Mesendoderm (in vitro differentiated cells): Measurements from ENCODE around the gene MACF1.
A peak's percentile ranks its signal among the peaks of the same experiment; 100 is the strongest.

Source experiments
- DNase-seq: peaks from one replicate; pipeline ENCODE4 v3.0.0; 2013
- H2AK5ac ChIP-seq: 2 replicates; pipeline ENCODE4 v1.6.1; 2013; ENCODE audit warnings: low read length, inconsistent platforms
- H2BK120ac ChIP-seq: 2 replicates; pipeline ENCODE4 v1.6.1; 2013; ENCODE audit warnings: low read depth, mild to moderate bottlenecking, low read length, moderate library complexity, mixed read lengths
- H2BK15ac ChIP-seq: replicated peaks from 2 replicates; pipeline ENCODE4 v1.6.1; 2013; ENCODE audit warnings: low read depth, mild to moderate bottlenecking, moderate library complexity
- H2BK5ac ChIP-seq: 2 replicates; pipeline ENCODE4 v1.6.1; 2013; ENCODE audit warnings: low read length, inconsistent platforms
- H3K18ac ChIP-seq: 2 replicates; pipeline ENCODE4 v1.6.1; 2013; ENCODE audit warnings: mild to moderate bottlenecking, low read length, mixed read lengths
- H3K23ac ChIP-seq: one replicate; pipeline ENCODE4 v1.6.1; 2013; ENCODE audit warnings: low read length
- H3K27ac ChIP-seq: 2 replicates; pipeline ENCODE4 v1.5.1; 2013; ENCODE audit warnings: low read depth, mild to moderate bottlenecking, inconsistent platforms, low read length, moderate library complexity
- H3K27me3 ChIP-seq: 2 replicates; pipeline ENCODE4 v1.6.1; 2013; ENCODE audit warnings: low read length, control low read depth, mild to moderate bottlenecking, inconsistent platforms; ENCODE audit not compliant: insufficient read depth, poor library complexity
- H3K36me3 ChIP-seq: 2 replicates; pipeline ENCODE4 v1.6.1; 2013; ENCODE audit warnings: low read length, inconsistent platforms; ENCODE audit not compliant: control insufficient read depth, insufficient read depth
- H3K4ac ChIP-seq: one replicate; pipeline ENCODE4 v1.6.1; 2013; ENCODE audit warnings: low read depth, mild to moderate bottlenecking, low read length, moderate library complexity
- H3K4me1 ChIP-seq: 2 replicates; pipeline ENCODE4 v1.6.1; 2013; ENCODE audit warnings: low read depth, low read length, inconsistent platforms; ENCODE audit not compliant: control insufficient read depth
- H3K4me2 ChIP-seq: 2 replicates; pipeline ENCODE4 v1.6.1; 2013; ENCODE audit warnings: low read length
- H3K4me3 ChIP-seq: 2 replicates; pipeline ENCODE4 v1.5.1; 2013; ENCODE audit warnings: mild to moderate bottlenecking, low read length
- H3K56ac ChIP-seq: one replicate; pipeline ENCODE4 v1.6.1; 2013; ENCODE audit warnings: low read length
- H3K79me1 ChIP-seq: 2 replicates; pipeline ENCODE4 v1.6.1; 2013; ENCODE audit warnings: low read length, inconsistent platforms
- H3K79me2 ChIP-seq: 2 replicates; pipeline ENCODE4 v1.6.1; 2013; ENCODE audit warnings: mild to moderate bottlenecking, low read length; ENCODE audit not compliant: control insufficient read depth, insufficient read depth
- H3K9ac ChIP-seq: 2 replicates; pipeline ENCODE4 v1.6.1; 2013; ENCODE audit warnings: low read length, inconsistent platforms
- H4K5ac ChIP-seq: one replicate; pipeline ENCODE4 v1.6.1; 2013; ENCODE audit warnings: low read length
- H4K8ac ChIP-seq: one replicate; pipeline ENCODE4 v1.6.1; 2013; ENCODE audit warnings: low read depth, mild to moderate bottlenecking, control low read depth, low read length, moderate library complexity
- WGBS: extraction: QIAGEN DNeasy Blood & Tissue Kit; methylation state at CpG from one replicate; pipeline ENCODE4 v1.1.7; 2013; ENCODE audit warnings: low lambda C conversion rate, missing lambda C conversion rate; ENCODE audit not compliant: insufficient coverage; ENCODE audit errors: extremely low coverage; 5-methylcytosine and 5-hydroxymethylcytosine counted together

MACF1 gene

GRCh38 chr1:39184354-39184818 is 20.1 kb upstream of the MACF1 start:
- no peak overlapping the region for H3K27ac ChIP-seq
- DNase-seq = no peak
- H3K4ac ChIP-seq = no peak overlapping the region
- H4K8ac ChIP-seq = no peak overlapping the region
- whole genome bisulfite sequencing = 100% methylated on average over 3 of the region's 3 CpGs
- no peaks in the 10 kb centered on the region for H3K36me3 ChIP-seq
- peaks cover 5% of the 10 kb centered on the region for H3K4me1 ChIP-seq
- no peaks in the 10 kb centered on the region for H3K27me3 ChIP-seq
- no peak overlapping the region for H3K23ac ChIP-seq
- no peak overlapping the region for H3K9ac ChIP-seq
- no peak overlapping the region for H3K4me2 ChIP-seq
- no peak overlapping the region for H3K4me3 ChIP-seq
- H2BK5ac ChIP-seq = no peak overlapping the region
- no peak overlapping the region for H2AK5ac ChIP-seq
- H2BK15ac ChIP-seq = no peak overlapping the region
- no peak overlapping the region for H2BK120ac ChIP-seq
- no peak overlapping the region for H4K5ac ChIP-seq
- no peak overlapping the region for H3K18ac ChIP-seq
- peaks cover 3% of the 10 kb centered on the region for H3K79me1 ChIP-seq
- H3K79me2 ChIP-seq = peaks cover 16% of the 10 kb centered on the region
- H3K56ac ChIP-seq = no peak overlapping the region

- H3K27ac ChIP-seq = no peak overlapping the region
- H3K4ac ChIP-seq = no peak overlapping the region
- H2AK5ac ChIP-seq = no peak overlapping the region
- H3K79me2 ChIP-seq = peaks cover 19% of the 10 kb centered on the region
- no CpG with 5 or more reads among the region's 3 CpGs for WGBS
- H4K5ac ChIP-seq = no peak overlapping the region
- no peaks in the 10 kb centered on the region for H3K27me3 ChIP-seq
- no peak for DNase-seq
- no peak overlapping the region for H2BK5ac ChIP-seq
- H4K8ac ChIP-seq = no peak overlapping the region
- peaks cover 3% of the 10 kb centered on the region for H3K79me1 ChIP-seq
- H3K23ac ChIP-seq = no peak overlapping the region
- peaks cover 5% of the 10 kb centered on the region for H3K4me1 ChIP-seq
- H3K36me3 ChIP-seq = no peaks in the 10 kb centered on the region
- no peak overlapping the region for H3K4me2 ChIP-seq
- no peak overlapping the region for H3K56ac ChIP-seq
- no peak overlapping the region for H3K9ac ChIP-seq
- H3K4me3 ChIP-seq = no peak overlapping the region
- no peak overlapping the region for H2BK120ac ChIP-seq
- no peak overlapping the region for H2BK15ac ChIP-seq
- H3K18ac ChIP-seq = no peak overlapping the region
Observed at GRCh38 chr1:39187275-39188046, 17.0 kb upstream of the MACF1 start.

- H3K56ac ChIP-seq = no peak overlapping the region
- H2AK5ac ChIP-seq = no peak overlapping the region
- H3K9ac ChIP-seq = no peak overlapping the region
- no peak overlapping the region for H3K4ac ChIP-seq
- no peaks in the 10 kb centered on the region for H3K36me3 ChIP-seq
- no peaks in the 10 kb centered on the region for H3K79me1 ChIP-seq
- no peak overlapping the region for H4K5ac ChIP-seq
- no peak overlapping the region for H3K23ac ChIP-seq
- DNase-seq = no peak
- H2BK15ac ChIP-seq = no peak overlapping the region
- no peak overlapping the region for H3K4me3 ChIP-seq
- peaks cover 17% of the 10 kb centered on the region for H3K79me2 ChIP-seq
- no peak overlapping the region for H2BK120ac ChIP-seq
- H2BK5ac ChIP-seq = no peak overlapping the region
- no peak overlapping the region for H3K18ac ChIP-seq
- no peak overlapping the region for H3K27ac ChIP-seq
- WGBS = no CpG with 5 or more reads among the region's 1 CpG
- H3K4me2 ChIP-seq = no peak overlapping the region
- H4K8ac ChIP-seq = no peak overlapping the region
- H3K27me3 ChIP-seq = no peaks in the 10 kb centered on the region
- H3K4me1 ChIP-seq = no peaks in the 10 kb centered on the region
Observed at GRCh38 chr1:39189592-39190041, 14.9 kb upstream of the MACF1 start.

- Histone ChIP-seq H3K56ac (no peak overlapping the region), H2BK120ac (no peak overlapping the region), H4K5ac (no peak overlapping the region), H3K27ac (no peak overlapping the region), H3K4ac (no peak overlapping the region), H3K4me3 (no peak overlapping the region), H3K27me3 (no peaks in the 10 kb centered on the region), H3K9ac (no peak overlapping the region), H3K4me1 (no peaks in the 10 kb centered on the region), H3K36me3 (no peaks in the 10 kb centered on the region), H3K4me2 (no peak overlapping the region), H2BK15ac (no peak overlapping the region), H3K23ac (no peak overlapping the region), H2BK5ac (no peak overlapping the region), H3K18ac (no peak overlapping the region), H2AK5ac (no peak overlapping the region), H3K79me1 (no peaks in the 10 kb centered on the region), H3K79me2 (peaks cover 16% of the 10 kb centered on the region), H4K8ac (no peak overlapping the region)
- no peak for DNase-seq
- no CpG with 5 or more reads among the region's 3 CpGs for WGBS
Observed at GRCh38 chr1:39190096-39190495, 14.4 kb upstream of the MACF1 start.

GRCh38 chr1:39194398-39195051 is 10.0 kb upstream of the MACF1 start:
- Histone ChIP-seq H3K4me1 (peaks cover 3% of the 10 kb centered on the region), H3K79me2 (peaks cover 19% of the 10 kb centered on the region), H4K5ac (no peak overlapping the region), H3K36me3 (no peaks in the 10 kb centered on the region), H3K18ac (no peak overlapping the region), H3K4me2 (no peak overlapping the region), H2AK5ac (no peak overlapping the region), H3K79me1 (peaks cover 3% of the 10 kb centered on the region), H2BK120ac (no peak overlapping the region), H3K4ac (no peak overlapping the region), H3K27me3 (no peaks in the 10 kb centered on the region), H2BK5ac (no peak overlapping the region), H2BK15ac (no peak overlapping the region), H3K4me3 (no peak overlapping the region), H3K27ac (no peak overlapping the region), H3K23ac (no peak overlapping the region), H3K9ac (no peak overlapping the region), H4K8ac (no peak overlapping the region), H3K56ac (peak overlapping the region; percentile 7)
- DNase-seq = peak; percentile 47
- WGBS = no CpG with 5 or more reads among the region's 8 CpGs
